Measurements from ENCODE around the gene DDI1.

- TF ChIP-seq, protein P1, sequence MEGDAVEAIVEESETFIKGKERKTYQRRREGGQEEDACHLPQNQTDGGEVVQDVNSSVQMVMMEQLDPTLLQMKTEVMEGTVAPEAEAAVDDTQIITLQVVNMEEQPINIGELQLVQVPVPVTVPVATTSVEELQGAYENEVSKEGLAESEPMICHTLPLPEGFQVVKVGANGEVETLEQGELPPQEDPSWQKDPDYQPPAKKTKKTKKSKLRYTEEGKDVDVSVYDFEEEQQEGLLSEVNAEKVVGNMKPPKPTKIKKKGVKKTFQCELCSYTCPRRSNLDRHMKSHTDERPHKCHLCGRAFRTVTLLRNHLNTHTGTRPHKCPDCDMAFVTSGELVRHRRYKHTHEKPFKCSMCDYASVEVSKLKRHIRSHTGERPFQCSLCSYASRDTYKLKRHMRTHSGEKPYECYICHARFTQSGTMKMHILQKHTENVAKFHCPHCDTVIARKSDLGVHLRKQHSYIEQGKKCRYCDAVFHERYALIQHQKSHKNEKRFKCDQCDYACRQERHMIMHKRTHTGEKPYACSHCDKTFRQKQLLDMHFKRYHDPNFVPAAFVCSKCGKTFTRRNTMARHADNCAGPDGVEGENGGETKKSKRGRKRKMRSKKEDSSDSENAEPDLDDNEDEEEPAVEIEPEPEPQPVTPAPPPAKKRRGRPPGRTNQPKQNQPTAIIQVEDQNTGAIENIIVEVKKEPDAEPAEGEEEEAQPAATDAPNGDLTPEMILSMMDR (IDR thresholded peaks at IDR 0.05) = no peak
- no peak for TF ChIP-seq POLR2A (IDR thresholded peaks at IDR 0.05)
Observed at GRCh38 chr11:104001561-104002056, 34.8 kb upstream of the DDI1 start.

Data from testis (tissue), 2 donors.